M059J (cell line): Measurements from ENCODE around the gene ABCC10. TPM values are rescaled to one million over a fixed set of nuclear protein-coding genes. Genes with fewer than 3 reads are reported as not detected.
"Not testable (repeated sequence)": the region's sequence is repeated elsewhere in the genome, so short reads cannot be mapped to it uniquely, and the experiment has no call there.

Experiments used
- DNase-seq: peaks from one replicate; pipeline ENCODE4 v3.0.0-alpha.2; 2012; ENCODE audit warnings: low read depth
- total RNA-seq: library from RNA; depleted of rRNA; stranded (reverse); fragments of >200 nt; shearing (Covaris generic); gene quantifications from 2 replicates; pipeline ENCODE4 v1.2.3, GENCODE V29; 2014; rRNA removed

ABCC10 gene
- total RNA-seq, 1 experiment from 2014 or later = 16.5 TPM

DNA sequence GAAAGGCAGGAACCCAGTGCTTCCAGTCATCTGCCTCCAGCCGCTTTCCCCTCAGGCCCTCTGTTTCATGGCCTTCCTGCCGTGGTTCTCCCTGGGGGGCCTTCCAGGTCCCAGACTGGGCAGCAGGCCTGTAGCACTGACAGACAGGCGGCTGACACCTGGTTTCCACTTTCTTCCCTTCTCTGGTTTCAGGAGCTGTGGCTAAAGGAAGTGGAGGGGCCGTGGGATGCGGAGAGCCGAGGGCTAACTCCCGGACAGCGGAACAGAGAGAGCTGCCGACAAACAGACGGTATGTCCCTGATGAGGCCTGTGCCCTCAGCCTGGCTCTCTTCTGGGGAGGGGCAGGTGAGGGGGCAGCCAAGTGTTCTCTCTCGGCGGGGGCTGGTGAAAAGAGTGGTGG lies 70.3 kb downstream of the ABCC10 start:
- no peak for DNase-seq

DNA sequence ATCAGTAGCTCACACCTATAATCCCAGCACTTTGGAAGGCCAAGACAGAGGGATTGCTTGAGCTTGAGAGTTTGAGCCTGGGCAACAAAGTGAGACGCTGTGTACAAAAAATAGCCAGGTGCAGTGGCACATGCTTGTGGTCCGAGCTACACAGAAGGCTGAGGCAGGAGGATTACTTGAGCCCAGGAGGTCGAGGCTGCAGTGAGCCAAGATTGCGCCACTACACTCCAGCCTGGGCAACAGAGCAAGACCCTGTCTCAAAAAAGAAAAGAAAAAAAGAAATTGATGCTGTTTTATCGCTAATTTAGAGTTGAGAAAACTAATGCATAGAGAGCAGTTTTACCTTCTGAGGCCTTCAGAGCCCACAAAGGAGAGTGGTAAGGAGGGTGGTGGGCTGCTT lies 71.0 kb downstream of the ABCC10 start:
- not testable (repeated sequence) for DNase-seq

DNA sequence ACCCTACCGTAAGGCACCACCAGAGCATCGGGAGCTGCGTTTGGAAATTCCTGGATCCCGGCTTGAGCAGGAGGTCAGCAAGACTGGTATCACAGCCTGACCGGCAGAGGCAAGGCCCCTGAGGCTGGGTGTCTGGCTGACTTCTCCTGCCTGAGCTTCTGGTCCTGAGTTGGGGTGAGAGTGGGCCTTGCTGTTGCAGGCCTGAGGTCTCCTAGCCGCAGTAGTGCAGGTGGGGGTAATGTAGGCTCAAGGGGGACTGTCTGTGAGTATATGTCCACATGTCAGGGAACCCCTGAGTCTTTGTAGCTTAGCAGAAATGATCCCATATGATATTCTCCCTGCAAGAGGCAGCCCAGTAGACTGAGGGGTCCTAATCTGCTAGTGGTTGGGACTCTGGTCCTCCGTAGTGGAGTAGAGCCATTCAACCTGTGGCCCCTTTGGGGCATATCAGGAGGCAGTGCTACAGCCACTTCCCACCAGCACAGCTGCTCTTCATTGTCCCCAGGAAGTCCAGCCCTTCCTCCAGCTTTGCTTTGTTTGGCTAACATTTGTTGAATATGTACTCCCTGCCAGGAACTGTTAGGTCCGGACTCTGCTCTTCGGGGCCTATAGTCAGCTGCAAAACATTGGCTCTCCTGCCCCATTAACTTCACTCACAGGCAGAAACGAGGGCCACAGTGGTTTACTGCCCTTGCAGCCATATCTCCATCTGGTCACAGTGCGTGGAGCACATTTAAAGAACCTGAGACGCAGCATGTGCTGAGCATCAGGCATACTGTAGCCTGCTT lies 71.9 kb downstream of the ABCC10 start:
- no peak for DNase-seq

Other genes with a start within 250 kb of the ABCC10 start
- 14.1 and 21.9 TPM in 2 replicates for gene CUL9, start 245.3 kb upstream of the ABCC10 start, total RNA-seq
- gene DNPH1, start 198.1 kb upstream of the ABCC10 start, total RNA-seq = 19.3 and 24.3 TPM in 2 replicates
- gene TTBK1, start 184.1 kb upstream of the ABCC10 start, total RNA-seq = under 0.01 TPM in 1 of 2 replicates, not detected in the other
- gene SLC22A7, start 129.3 kb upstream of the ABCC10 start, total RNA-seq = not detected in 2 replicates
- gene CRIP3, start 118.7 kb upstream of the ABCC10 start, total RNA-seq = not detected in 2 replicates
- 8.4 and 10.9 TPM in 2 replicates for gene ZNF318, start 57.9 kb upstream of the ABCC10 start, total RNA-seq
- 1.3 and 3.4 TPM in 2 replicates for gene DLK2, start 28.0 kb downstream of the ABCC10 start, total RNA-seq
- 14.6 and 21.8 TPM in 2 replicates for gene TJAP1, start 50.0 kb downstream of the ABCC10 start, total RNA-seq
- 0.05 and 0.32 TPM in 2 replicates for gene LRRC73, start 82.8 kb downstream of the ABCC10 start, total RNA-seq
- 175 and 194 TPM in 2 replicates for gene YIPF3, start 89.4 kb downstream of the ABCC10 start, total RNA-seq
- gene POLR1C, start 89.5 kb downstream of the ABCC10 start, total RNA-seq = 21.8 and 27.8 TPM in 2 replicates
- gene XPO5, start 148.5 kb downstream of the ABCC10 start, total RNA-seq = 28.9 and 42.2 TPM in 2 replicates
- gene POLH, start 148.6 kb downstream of the ABCC10 start, total RNA-seq = 17.9 and 28.8 TPM in 2 replicates
- gene GTPBP2, start 201.7 kb downstream of the ABCC10 start, total RNA-seq = 51.6 and 81.1 TPM in 2 replicates
- 75.7 and 116 TPM in 2 replicates for gene MAD2L1BP, start 208.3 kb downstream of the ABCC10 start, total RNA-seq
- 0.05 and 0.69 TPM in 2 replicates for gene RSPH9, start 217.5 kb downstream of the ABCC10 start, total RNA-seq